ENCODE measurements around the gene ACVR1B. TPM values are rescaled to one million over a fixed set of nuclear protein-coding genes. Genes with fewer than 3 reads are reported as not detected.

The ACVR1B gene
- total RNA-seq, 1 donor from 2014 or later: 13.8 TPM

GRCh38 chr12:51994539-51994820 is 43.0 kb downstream of the ACVR1B start:
- no peak for TF ChIP-seq EZH2phosphoT487 (IDR thresholded peaks at IDR 0.05)
- no peak for TF ChIP-seq EZH2 (IDR thresholded peaks at IDR 0.05)
- TF ChIP-seq CTCF (IDR thresholded peaks at IDR 0.05): no peak
- Histone ChIP-seq H3K9ac (no peak overlapping the region), H2AFZ (replicated peaks) (no peak overlapping the region), H3K27me3 (no peaks in the 10 kb centered on the region), H3K36me3 (no peaks in the 10 kb centered on the region), H3K4me3 (no peak overlapping the region), H3K79me2 (ENCODE audit: low read depth) (no peaks in the 10 kb centered on the region), H3K9me3 (ENCODE audit: low read depth) (no peaks in the 10 kb centered on the region), H3K4me1 (no peaks in the 10 kb centered on the region), H3K27ac (no peak overlapping the region), H3F3A (ENCODE audit: low read depth) (peaks cover 4% of the 10 kb centered on the region), H4K20me1 (ENCODE audit: low read depth) (peaks cover 5% of the 10 kb centered on the region), H3K4me2 (no peak overlapping the region)
- Mint-ChIP-seq H3K36me3 (peaks cover 20% of the 10 kb centered on the region), H3K4me3 (no peak overlapping the region), H3K27me3 (ENCODE audit: insufficient read depth, low read depth) (peaks cover 3% of the 10 kb centered on the region), H3K27ac (no peak overlapping the region), H3K4me1 (peaks cover 2% of the 10 kb centered on the region), H3K9me3 (no peaks in the 10 kb centered on the region)
- no peak for DNase-seq (ENCODE audit: low spot score)

GRCh38 chr12:51994959-51995358 is 43.5 kb downstream of the ACVR1B start:
- peaks cover 3% of the 10 kb centered on the region for H3K27me3 Mint-ChIP-seq (ENCODE audit: insufficient read depth, low read depth)
- Histone ChIP-seq H3K9ac (no peak overlapping the region), H3K27ac (no peak overlapping the region), H3K4me3 (no peak overlapping the region), H3K79me2 (ENCODE audit: low read depth) (no peaks in the 10 kb centered on the region), H4K20me1 (ENCODE audit: low read depth) (peaks cover 5% of the 10 kb centered on the region), H3K4me2 (no peak overlapping the region), H3K36me3 (no peaks in the 10 kb centered on the region), H2AFZ (replicated peaks) (no peak overlapping the region), H3K4me1 (no peaks in the 10 kb centered on the region), H3F3A (ENCODE audit: low read depth) (peaks cover 4% of the 10 kb centered on the region), H3K27me3 (no peaks in the 10 kb centered on the region), H3K9me3 (ENCODE audit: low read depth) (no peaks in the 10 kb centered on the region)
- no peak for DNase-seq (ENCODE audit: low spot score)
- peaks cover 20% of the 10 kb centered on the region for H3K36me3 Mint-ChIP-seq
- no peaks in the 10 kb centered on the region for H3K9me3 Mint-ChIP-seq
- H3K4me3 Mint-ChIP-seq: no peak overlapping the region
- no peak for TF ChIP-seq CTCF (IDR thresholded peaks at IDR 0.05)
- TF ChIP-seq EZH2phosphoT487 (IDR thresholded peaks at IDR 0.05): no peak
- TF ChIP-seq EZH2 (IDR thresholded peaks at IDR 0.05): no peak
- no peak overlapping the region for H3K27ac Mint-ChIP-seq
- H3K4me1 Mint-ChIP-seq: peaks cover 2% of the 10 kb centered on the region

GRCh38 chr12:51997136-51997535 is 45.6 kb downstream of the ACVR1B start:
- no peak overlapping the region for H3K4me3 Mint-ChIP-seq
- no peaks in the 10 kb centered on the region for H3K9me3 ChIP-seq (ENCODE audit: low read depth)
- no peak overlapping the region for H3K4me3 ChIP-seq
- no peaks in the 10 kb centered on the region for H3K9me3 Mint-ChIP-seq
- no peaks in the 10 kb centered on the region for H3K27me3 ChIP-seq
- H3K36me3 ChIP-seq: no peaks in the 10 kb centered on the region
- no peak for TF ChIP-seq EZH2 (IDR thresholded peaks at IDR 0.05)
- no peak for TF ChIP-seq CTCF (IDR thresholded peaks at IDR 0.05)
- TF ChIP-seq EZH2phosphoT487 (IDR thresholded peaks at IDR 0.05): no peak
- H3K4me1 ChIP-seq: no peaks in the 10 kb centered on the region
- H3K4me1 Mint-ChIP-seq: peaks cover 2% of the 10 kb centered on the region
- peaks cover 5% of the 10 kb centered on the region for H4K20me1 ChIP-seq (ENCODE audit: low read depth)
- no peak for DNase-seq (ENCODE audit: low spot score)
- no peak overlapping the region for H3K4me2 ChIP-seq
- peaks cover 26% of the 10 kb centered on the region for H3K36me3 Mint-ChIP-seq
- H3K9ac ChIP-seq: no peak overlapping the region
- peaks cover 4% of the 10 kb centered on the region for H3K27me3 Mint-ChIP-seq (ENCODE audit: insufficient read depth, low read depth)
- H3K79me2 ChIP-seq (ENCODE audit: low read depth): no peaks in the 10 kb centered on the region
- H3K27ac ChIP-seq: no peak overlapping the region
- no peak overlapping the region for H3K27ac Mint-ChIP-seq
- peaks cover 4% of the 10 kb centered on the region for H3F3A ChIP-seq (ENCODE audit: low read depth)
- H2AFZ ChIP-seq (replicated peaks): no peak overlapping the region
